ENCODE measurements around the gene CCDC39. TPM values are rescaled to one million over a fixed set of nuclear protein-coding genes. Genes with fewer than 3 reads are reported as not detected.

CCDC39 gene
- total and polyA plus RNA-seq, 2 of the 4 experiments (the other 2 are of a cell fraction): not detected

DNA sequence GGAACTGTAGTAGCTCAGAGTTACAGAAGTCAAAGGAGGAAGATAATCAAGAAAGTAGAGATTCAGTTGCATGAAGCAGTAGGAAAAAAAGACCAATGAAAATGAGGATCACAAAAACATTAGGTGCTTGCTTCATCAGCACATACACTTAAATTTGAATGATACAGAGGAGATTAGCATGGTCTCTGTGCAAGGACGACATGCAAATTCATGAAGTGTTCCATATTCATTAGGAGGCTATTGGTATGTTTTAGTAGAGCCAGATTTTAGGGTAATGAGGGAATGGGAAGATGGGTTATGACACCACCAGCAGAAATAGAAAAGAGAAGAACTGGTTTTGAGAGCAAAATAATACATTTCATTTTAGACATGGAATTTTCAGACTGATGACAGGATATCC is 98.4 kb downstream of the CCDC39 start:
- Histone ChIP-seq H3K79me1 (ENCODE audit: low read depth in 1 of 2, low read length in 2 of 2) (no peaks in the 10 kb centered on the region), H3K27me3 (ENCODE audit: control insufficient read depth, insufficient read depth, low read length) (no peaks in the 10 kb centered on the region), H3K4me1 (ENCODE audit: control insufficient read depth, insufficient read depth, low read length) (no peaks in the 10 kb centered on the region), H4K91ac (ENCODE audit: insufficient read depth, low read depth, low read length) (no peak overlapping the region), H3K36me3 (ENCODE audit: control insufficient read depth, insufficient read depth, low read length) (no peaks in the 10 kb centered on the region), H3K9ac (ENCODE audit: low read depth, low read length) (no peak overlapping the region), H2BK15ac (ENCODE audit: low read depth, low read length) (no peak overlapping the region), H2AFZ (replicated peaks; ENCODE audit: low read length, poor library complexity) (no peak overlapping the region), H3K56ac (ENCODE audit: extremely low read depth, insufficient read depth, low read length) (no peak overlapping the region), H2BK120ac (ENCODE audit: low read depth, low read length) (no peak overlapping the region), H3K23ac (ENCODE audit: low read depth, low read length) (no peak overlapping the region), H4K5ac (ENCODE audit: low read depth, low read length) (no peak overlapping the region), H2BK20ac (ENCODE audit: low read depth, low read length) (no peak overlapping the region), H3K4ac (ENCODE audit: low read depth, low read length) (no peak overlapping the region), H4K8ac (ENCODE audit: low read depth in 2 of 2, low read length in 2 of 2) (no peak overlapping the region), H3K9me3 (ENCODE audit: control insufficient read depth, insufficient read depth, low read length) (no peaks in the 10 kb centered on the region), H3K9me1 (ENCODE audit: insufficient read depth, low read length) (no peaks in the 10 kb centered on the region), H3K4me2 (ENCODE audit: low read depth, low read length) (no peak overlapping the region), H3K27ac (ENCODE audit: insufficient read depth, low read length) (no peak overlapping the region), H3K4me3 (ENCODE audit: insufficient read depth, low read depth, low read length) (no peak overlapping the region), H2BK5ac (ENCODE audit: low read depth, low read length, poor library complexity, severe bottlenecking) (no peak overlapping the region), H3K18ac (ENCODE audit: low read depth, low read length) (no peak overlapping the region), H4K20me1 (ENCODE audit: insufficient read depth, low read length) (no peaks in the 10 kb centered on the region), H2AK9ac (replicated peaks; ENCODE audit: low read depth, low read length, poor library complexity) (no peak overlapping the region), H3K14ac (replicated peaks; ENCODE audit: low read depth, low read length) (no peak overlapping the region), H2AK5ac (ENCODE audit: low read depth, low read length) (no peak overlapping the region)
- BruUV-seq (replicated peaks): no TSS peak
- intact Hi-C loops (cut with micrococcal nuclease) (no loop called here), in situ Hi-C loops (cut with MboI; ENCODE audit: low sequenced_read_pairs) (loop anchor here (25.0 kb wide), 1 partner anchor 819 kb away; no protein-coding TSS in a partner anchor), dilution Hi-C loops (cut with HindIII; ENCODE audit: low sequenced_read_pairs, unreplicated experiment) (no loop called here)
- no peak for TF ChIP-seq FOS (IDR thresholded peaks at IDR 0.05; ENCODE audit: low read depth, low read length)
- TF ChIP-seq MAFK (IDR thresholded peaks at IDR 0.05; ENCODE audit: low read depth, low read length): no peak
- no peak for TF ChIP-seq NFE2L2 (IDR thresholded peaks at IDR 0.05; ENCODE audit: low read depth, low read length)
- no peak for TF ChIP-seq CHD1 (IDR thresholded peaks at IDR 0.05; ENCODE audit: low read depth, low read length)
- TF ChIP-seq, protein P1, sequence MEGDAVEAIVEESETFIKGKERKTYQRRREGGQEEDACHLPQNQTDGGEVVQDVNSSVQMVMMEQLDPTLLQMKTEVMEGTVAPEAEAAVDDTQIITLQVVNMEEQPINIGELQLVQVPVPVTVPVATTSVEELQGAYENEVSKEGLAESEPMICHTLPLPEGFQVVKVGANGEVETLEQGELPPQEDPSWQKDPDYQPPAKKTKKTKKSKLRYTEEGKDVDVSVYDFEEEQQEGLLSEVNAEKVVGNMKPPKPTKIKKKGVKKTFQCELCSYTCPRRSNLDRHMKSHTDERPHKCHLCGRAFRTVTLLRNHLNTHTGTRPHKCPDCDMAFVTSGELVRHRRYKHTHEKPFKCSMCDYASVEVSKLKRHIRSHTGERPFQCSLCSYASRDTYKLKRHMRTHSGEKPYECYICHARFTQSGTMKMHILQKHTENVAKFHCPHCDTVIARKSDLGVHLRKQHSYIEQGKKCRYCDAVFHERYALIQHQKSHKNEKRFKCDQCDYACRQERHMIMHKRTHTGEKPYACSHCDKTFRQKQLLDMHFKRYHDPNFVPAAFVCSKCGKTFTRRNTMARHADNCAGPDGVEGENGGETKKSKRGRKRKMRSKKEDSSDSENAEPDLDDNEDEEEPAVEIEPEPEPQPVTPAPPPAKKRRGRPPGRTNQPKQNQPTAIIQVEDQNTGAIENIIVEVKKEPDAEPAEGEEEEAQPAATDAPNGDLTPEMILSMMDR (conservative IDR thresholded peaks at IDR 0.05; ENCODE audit: low read depth, low read length): no peak
- TF ChIP-seq, protein P2, sequence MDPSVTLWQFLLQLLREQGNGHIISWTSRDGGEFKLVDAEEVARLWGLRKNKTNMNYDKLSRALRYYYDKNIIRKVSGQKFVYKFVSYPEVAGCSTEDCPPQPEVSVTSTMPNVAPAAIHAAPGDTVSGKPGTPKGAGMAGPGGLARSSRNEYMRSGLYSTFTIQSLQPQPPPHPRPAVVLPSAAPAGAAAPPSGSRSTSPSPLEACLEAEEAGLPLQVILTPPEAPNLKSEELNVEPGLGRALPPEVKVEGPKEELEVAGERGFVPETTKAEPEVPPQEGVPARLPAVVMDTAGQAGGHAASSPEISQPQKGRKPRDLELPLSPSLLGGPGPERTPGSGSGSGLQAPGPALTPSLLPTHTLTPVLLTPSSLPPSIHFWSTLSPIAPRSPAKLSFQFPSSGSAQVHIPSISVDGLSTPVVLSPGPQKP (IDR thresholded peaks at IDR 0.05; ENCODE audit: borderline replicate concordance, low read depth, low read length): no peak
- no peak for TF ChIP-seq CEBPB (IDR thresholded peaks at IDR 0.05; ENCODE audit: low read depth, low read length)
- TF ChIP-seq BHLHE40 (IDR thresholded peaks at IDR 0.05; ENCODE audit: low read depth, low read length): no peak
- TF ChIP-seq SMC3 (IDR thresholded peaks at IDR 0.05; ENCODE audit: low read depth, low read length): no peak
- ChIA-PET CTCF (interaction anchor here (0.6 kb wide), 1 partner anchor 14 kb away, joined by 3 read pairs; no protein-coding TSS in a partner anchor), POLR2A (ENCODE audit: unreplicated experiment) (no interaction called here)
- no CpG with 5 or more reads among the region's 1 CpG for WGBS, 2 experiments (ENCODE audit: extremely low coverage in 2 of 2, insufficient read length in 1 of 2)
- no peak for DNase-seq
- ATAC-seq (ENCODE audit: low read depth): no peak
